Measurements from ENCODE around the gene SELENOV. TPM values are rescaled to one million over a fixed set of nuclear protein-coding genes. Genes with fewer than 3 reads are reported as not detected.

SELENOV gene
- total RNA-seq, 1 experiment from 2014 or later = 0.32 TPM

GRCh38 chr19:39520541-39521484, 5.9 kb downstream of the SELENOV start:
- H3K4me1 ChIP-seq = no peaks in the 10 kb centered on the region
- peaks cover 6% of the 10 kb centered on the region for H3K27me3 ChIP-seq
- no peak overlapping the region for H3K27ac ChIP-seq
- no peaks in the 10 kb centered on the region for H3K36me3 ChIP-seq
- no peaks in the 10 kb centered on the region for H3K9me3 ChIP-seq (replicated peaks)
- DNase-seq = no peak
- H3K4me3 ChIP-seq = no peak overlapping the region

- Histone ChIP-seq H3K27me3 (no peaks in the 10 kb centered on the region), H3K36me3 (no peaks in the 10 kb centered on the region), H3K9me3 (replicated peaks) (no peaks in the 10 kb centered on the region), H3K27ac (no peak overlapping the region), H3K4me3 (no peak overlapping the region), H3K4me1 (no peaks in the 10 kb centered on the region)
- no peak for DNase-seq
Measured at GRCh38 chr19:39524495-39524894, 9.6 kb downstream of the SELENOV start.

GRCh38 chr19:39525205-39525604, 10.3 kb downstream of the SELENOV start:
- H3K27ac ChIP-seq = no peak overlapping the region
- no peaks in the 10 kb centered on the region for H3K4me1 ChIP-seq
- H3K4me3 ChIP-seq = no peak overlapping the region
- no peak for DNase-seq
- no peaks in the 10 kb centered on the region for H3K27me3 ChIP-seq
- H3K36me3 ChIP-seq = no peaks in the 10 kb centered on the region
- H3K9me3 ChIP-seq (replicated peaks) = no peaks in the 10 kb centered on the region

- DNase-seq = peak in 1 of 2 experiments; percentile 24
- Histone ChIP-seq H3K9me3 (replicated peaks) (no peaks in the 10 kb centered on the region), H3K27me3 (no peaks in the 10 kb centered on the region), H3K27ac (peak overlapping the region; percentile 66), H3K4me3 (peak overlapping the region; percentile 91), H3K4me1 (peaks cover 4% of the 10 kb centered on the region; the same call in 1 of the 2 replicates), H3K36me3 (no peaks in the 10 kb centered on the region)
Measured at GRCh38 chr19:39531834-39532232, 16.9 kb downstream of the SELENOV start.

DNA sequence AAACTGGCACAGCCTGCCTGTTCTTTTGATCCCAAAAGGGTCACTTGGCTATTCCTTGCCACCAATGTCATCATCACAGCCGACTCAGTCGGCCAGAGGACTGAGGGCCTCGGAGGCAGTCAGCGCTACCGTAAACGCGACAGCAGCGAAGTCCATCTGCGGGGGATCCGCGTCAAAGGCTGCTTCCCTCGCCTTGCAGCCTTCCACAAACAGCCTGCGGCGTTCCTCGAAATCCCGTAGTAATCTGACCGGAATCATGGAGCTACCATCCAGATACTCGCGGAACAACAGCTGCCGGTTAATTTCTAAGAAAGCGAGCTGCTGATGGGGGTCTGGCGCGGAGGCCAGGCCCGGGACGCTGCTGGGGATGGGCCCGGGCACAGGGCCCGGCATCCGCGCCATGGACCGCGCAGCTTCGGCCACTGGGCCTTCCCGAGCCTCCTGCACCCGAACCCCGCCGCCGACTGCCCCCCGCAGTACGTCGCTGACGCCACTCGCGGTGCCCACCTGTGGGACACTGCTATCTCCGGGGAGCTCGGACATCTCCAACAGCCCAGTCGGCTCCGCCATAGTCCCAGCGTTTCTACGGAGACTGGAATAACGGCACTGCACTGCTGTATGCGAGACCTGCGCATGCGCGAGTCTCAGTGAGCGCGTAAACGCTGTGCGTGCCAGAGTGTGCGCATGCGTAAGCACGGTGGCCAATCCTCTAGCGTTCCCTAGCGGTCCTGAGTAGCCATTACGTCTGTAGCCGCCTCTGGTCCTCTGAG, 17.5 kb downstream of the SELENOV start, which contains the start of gene EID2B:
Gene EID2B (minus strand): TSS at position 620 of the 770 bp plus-strand sequence. CDS start 50 bp downstream, at position 570.
- peak within 1 kb of the TSS; percentile 91 for H3K4me3 ChIP-seq
- H3K9me3 ChIP-seq (replicated peaks) = no peaks in the 10 kb centered on the region
- no peaks in the 10 kb centered on the region for H3K27me3 ChIP-seq
- peaks cover 4% of the 10 kb centered on the region; the same call in 1 of the 2 replicates for H3K4me1 ChIP-seq
- H3K27ac ChIP-seq = peak within 1 kb of the TSS; percentile 66
- no peaks in the 10 kb centered on the region for H3K36me3 ChIP-seq
- peak; percentile 97 to 100 for DNase-seq

- DNase-seq = no peak
- peaks cover 4% of the 10 kb centered on the region; the same call in 1 of the 2 replicates for H3K4me1 ChIP-seq
- H3K27ac ChIP-seq = no peak overlapping the region
- H3K4me3 ChIP-seq = peak overlapping the region; percentile 91
- H3K27me3 ChIP-seq = no peaks in the 10 kb centered on the region
- H3K9me3 ChIP-seq (replicated peaks) = no peaks in the 10 kb centered on the region
- H3K36me3 ChIP-seq = no peaks in the 10 kb centered on the region
Measured at GRCh38 chr19:39533003-39533512, 18.1 kb downstream of the SELENOV start.

GRCh38 chr19:39533791-39534190, 18.9 kb downstream of the SELENOV start:
- H3K27me3 ChIP-seq = no peaks in the 10 kb centered on the region
- H3K9me3 ChIP-seq (replicated peaks) = no peaks in the 10 kb centered on the region
- no peak overlapping the region for H3K4me3 ChIP-seq
- no peaks in the 10 kb centered on the region; the same call in 1 of the 2 replicates for H3K36me3 ChIP-seq
- DNase-seq = no peak
- H3K27ac ChIP-seq = no peak overlapping the region
- peaks cover 11% of the 10 kb centered on the region for H3K4me1 ChIP-seq

DNA sequence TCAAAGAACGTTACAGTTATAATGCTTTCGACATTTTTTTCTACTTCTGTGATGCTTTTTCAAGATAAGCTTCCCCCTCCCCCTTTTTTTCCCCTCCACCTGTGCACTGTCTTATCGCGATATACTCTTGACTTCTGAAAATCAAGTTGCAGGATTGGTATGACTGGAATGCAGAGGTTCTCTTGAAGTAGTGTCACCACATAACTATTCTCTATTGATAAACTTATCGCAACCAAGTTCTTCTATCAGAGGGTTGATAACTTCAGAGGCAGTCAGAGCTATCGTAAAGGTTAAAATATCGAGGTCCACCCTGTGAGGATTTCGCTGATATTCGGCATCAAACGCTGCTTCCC, 24.2 kb downstream of the SELENOV start:
- Histone ChIP-seq H3K4me1 (peaks cover 12% of the 10 kb centered on the region), H3K4me3 (peak overlapping the region; percentile 85), H3K27me3 (no peaks in the 10 kb centered on the region), H3K9me3 (replicated peaks) (no peaks in the 10 kb centered on the region), H3K36me3 (no peaks in the 10 kb centered on the region; the same call in 1 of the 2 replicates), H3K27ac (peak overlapping the region; percentile 14; the same call in 1 of the 2 replicates)
- DNase-seq = no peak

DNA sequence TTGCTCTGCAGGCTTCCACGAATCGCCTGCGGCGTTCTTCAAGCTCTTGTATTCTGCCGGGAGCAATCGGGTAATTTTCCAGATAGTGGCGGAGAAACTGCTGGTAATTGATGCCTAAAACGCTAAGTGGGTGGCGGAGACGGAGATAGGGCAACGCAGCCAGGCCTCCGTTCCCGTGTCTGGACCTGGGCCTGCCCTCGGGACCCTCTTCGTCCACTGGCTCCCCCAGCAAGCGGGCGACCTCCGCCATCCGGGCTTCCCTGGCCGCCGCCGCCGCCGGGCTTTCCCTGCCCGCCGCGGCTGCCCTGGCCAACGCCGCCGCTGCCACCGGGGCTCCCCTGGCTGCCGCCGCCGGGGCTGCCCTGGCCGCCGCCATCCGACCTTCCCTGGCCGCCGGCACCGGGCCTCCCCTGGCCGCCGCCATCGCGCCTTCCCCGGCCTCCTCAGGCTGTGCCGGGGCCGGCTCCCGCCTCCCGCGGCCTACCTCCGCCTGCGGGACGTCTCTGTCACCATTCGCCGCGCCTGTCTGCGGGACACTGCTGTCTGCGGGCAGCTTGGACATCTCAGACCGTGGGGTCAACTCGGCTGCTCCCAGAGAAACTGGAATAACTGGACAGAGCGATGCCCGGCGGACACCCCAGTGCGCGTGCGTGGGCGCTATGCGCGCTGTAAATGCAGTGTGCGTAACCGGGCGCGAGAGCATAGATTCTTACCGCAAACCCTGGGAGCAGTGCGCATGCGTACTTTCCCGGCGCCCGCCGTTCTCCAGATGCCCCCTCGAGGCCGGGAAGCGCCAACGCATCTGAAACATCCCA, 24.8 kb downstream of the SELENOV start, which contains the start of gene EID2:
Gene EID2 (minus strand): TSS at position 644 of the 815 bp plus-strand sequence. CDS start 82 bp downstream, at position 562.
- Histone ChIP-seq H3K4me1 (peaks cover 12% of the 10 kb centered on the region), H3K9me3 (replicated peaks) (no peaks in the 10 kb centered on the region), H3K27ac (peak within 1 kb of the TSS; percentile 43; the same call in 1 of the 2 replicates), H3K4me3 (peak within 1 kb of the TSS; percentile 85), H3K36me3 (no peaks in the 10 kb centered on the region; the same call in 1 of the 2 replicates), H3K27me3 (no peaks in the 10 kb centered on the region)
- peak; percentile 97 to 98 for DNase-seq

GRCh38 chr19:39540333-39540673, 25.4 kb downstream of the SELENOV start:
- Histone ChIP-seq H3K9me3 (replicated peaks) (no peaks in the 10 kb centered on the region), H3K27ac (no peak overlapping the region), H3K36me3 (no peaks in the 10 kb centered on the region; the same call in 1 of the 2 replicates), H3K27me3 (no peaks in the 10 kb centered on the region), H3K4me1 (peaks cover 12% of the 10 kb centered on the region), H3K4me3 (peak overlapping the region; percentile 85)
- DNase-seq = no peak

- H3K9me3 ChIP-seq (replicated peaks) = no peaks in the 10 kb centered on the region
- H3K36me3 ChIP-seq = no peaks in the 10 kb centered on the region; the same call in 1 of the 2 replicates
- no peak overlapping the region for H3K4me3 ChIP-seq
- H3K4me1 ChIP-seq = peaks cover 12% of the 10 kb centered on the region
- peaks cover 3% of the 10 kb centered on the region; the same call in 1 of the 2 replicates for H3K27me3 ChIP-seq
- no peak overlapping the region for H3K27ac ChIP-seq
- no peak for DNase-seq
Measured at GRCh38 chr19:39542206-39542605, 27.3 kb downstream of the SELENOV start.

GRCh38 chr19:39543477-39543857, 28.5 kb downstream of the SELENOV start:
- Histone ChIP-seq H3K9me3 (replicated peaks) (no peaks in the 10 kb centered on the region), H3K27me3 (peaks cover 3% of the 10 kb centered on the region; the same call in 1 of the 2 replicates), H3K27ac (no peak overlapping the region), H3K36me3 (no peaks in the 10 kb centered on the region), H3K4me3 (no peak overlapping the region), H3K4me1 (peaks cover 8% of the 10 kb centered on the region)
- no peak for DNase-seq

DNA sequence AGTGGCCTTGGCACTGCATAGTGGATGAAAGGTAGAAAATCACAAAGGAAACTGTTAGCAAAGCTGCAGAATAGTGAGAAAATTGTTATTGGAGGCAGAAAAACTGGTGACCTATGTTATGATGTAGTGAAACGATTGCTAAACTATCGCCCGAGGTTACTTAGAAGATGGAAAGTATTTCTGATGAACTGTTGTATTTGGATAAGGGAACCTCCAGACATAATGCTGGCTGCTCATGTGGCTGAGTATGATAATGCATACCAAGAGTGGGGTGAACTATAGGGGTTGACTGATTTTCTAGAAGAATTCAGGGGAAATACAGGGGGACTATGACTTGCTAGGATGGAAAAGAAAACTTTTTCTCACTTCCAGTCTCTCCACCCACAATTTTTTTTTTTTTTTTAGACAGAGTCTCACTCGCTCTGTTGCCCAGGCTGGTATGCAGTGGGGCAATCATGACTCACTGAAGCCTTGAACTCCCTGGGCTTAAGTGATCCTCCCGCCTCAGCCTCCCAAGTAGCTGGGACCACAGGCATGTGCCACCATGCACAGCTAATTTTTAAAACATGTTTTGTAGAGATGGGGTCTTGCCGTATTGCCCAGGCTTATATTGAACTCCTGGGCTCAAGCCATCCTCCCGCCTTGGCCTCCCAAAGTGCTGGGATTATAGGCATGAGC, 29.4 kb downstream of the SELENOV start:
- H3K36me3 ChIP-seq = no peaks in the 10 kb centered on the region
- H3K27me3 ChIP-seq = peaks cover 3% of the 10 kb centered on the region; the same call in 1 of the 2 replicates
- no peak overlapping the region for H3K4me3 ChIP-seq
- no peaks in the 10 kb centered on the region for H3K9me3 ChIP-seq (replicated peaks)
- H3K4me1 ChIP-seq = no peaks in the 10 kb centered on the region
- no peak for DNase-seq
- H3K27ac ChIP-seq = no peak overlapping the region
